ENCODE results near the gene EMC10.
"Not testable (repeated sequence)": the region's sequence is repeated elsewhere in the genome, so short reads cannot be mapped to it uniquely, and the experiment has no call there.

The EMC10 gene

GRCh38 chr19:50514346-50515167, 38.2 kb downstream of the EMC10 start:
- intact Hi-C loops (cut with micrococcal nuclease) = no loop called here
- H3K4me3 Mint-ChIP-seq = no peak overlapping the region
- H3K4me1 Mint-ChIP-seq (ENCODE audit: low read depth) = peaks cover 18% of the 10 kb centered on the region
- peaks cover 38% of the 10 kb centered on the region for H3K27me3 Mint-ChIP-seq
- H3K36me3 Mint-ChIP-seq (ENCODE audit: low read depth) = peaks cover 11% of the 10 kb centered on the region
- no peak overlapping the region for H3K27ac Mint-ChIP-seq
- no peaks in the 10 kb centered on the region for H3K9me3 Mint-ChIP-seq

- Mint-ChIP-seq H3K27ac (no peak overlapping the region), H3K4me1 (ENCODE audit: low read depth) (peaks cover 15% of the 10 kb centered on the region), H3K9me3 (no peaks in the 10 kb centered on the region), H3K36me3 (ENCODE audit: low read depth) (peaks cover 10% of the 10 kb centered on the region), H3K27me3 (peaks cover 38% of the 10 kb centered on the region), H3K4me3 (no peak overlapping the region)
- intact Hi-C loops (cut with micrococcal nuclease) = no loop called here
Observed at GRCh38 chr19:50515168-50515561, 38.9 kb downstream of the EMC10 start.

GRCh38 chr19:50516456-50516855, 40.1 kb downstream of the EMC10 start:
- H3K27me3 Mint-ChIP-seq = peaks cover 38% of the 10 kb centered on the region
- H3K9me3 Mint-ChIP-seq = no peaks in the 10 kb centered on the region
- no peaks in the 10 kb centered on the region for H3K36me3 Mint-ChIP-seq (ENCODE audit: low read depth)
- no peak overlapping the region for H3K27ac Mint-ChIP-seq
- intact Hi-C loops (cut with micrococcal nuclease) = no loop called here
- no peak overlapping the region for H3K4me3 Mint-ChIP-seq
- peaks cover 4% of the 10 kb centered on the region for H3K4me1 Mint-ChIP-seq (ENCODE audit: low read depth)

GRCh38 chr19:50516964-50517703, 40.8 kb downstream of the EMC10 start:
- peaks cover 38% of the 10 kb centered on the region for H3K27me3 Mint-ChIP-seq
- no peaks in the 10 kb centered on the region for H3K9me3 Mint-ChIP-seq
- H3K27ac Mint-ChIP-seq = no peak overlapping the region
- no peaks in the 10 kb centered on the region for H3K4me1 Mint-ChIP-seq (ENCODE audit: low read depth)
- intact Hi-C loops (cut with micrococcal nuclease) = no loop called here
- no peaks in the 10 kb centered on the region for H3K36me3 Mint-ChIP-seq (ENCODE audit: low read depth)
- no peak overlapping the region for H3K4me3 Mint-ChIP-seq

GRCh38 chr19:50517704-50518075, 41.4 kb downstream of the EMC10 start:
- Mint-ChIP-seq H3K27me3 (peaks cover 38% of the 10 kb centered on the region), H3K27ac (no peak overlapping the region), H3K4me1 (ENCODE audit: low read depth) (no peaks in the 10 kb centered on the region)

GRCh38 chr19:50518091-50519005, 42.0 kb downstream of the EMC10 start:
- Mint-ChIP-seq H3K27me3 (peaks cover 33% of the 10 kb centered on the region), H3K4me3 (no peak overlapping the region), H3K9me3 (no peaks in the 10 kb centered on the region), H3K27ac (no peak overlapping the region), H3K36me3 (ENCODE audit: low read depth) (no peaks in the 10 kb centered on the region), H3K4me1 (ENCODE audit: low read depth) (no peaks in the 10 kb centered on the region)
- intact Hi-C loops (cut with micrococcal nuclease) = no loop called here

More at GRCh38 chr19:50517704-50518075, 41.4 kb downstream of the EMC10 start:
- Mint-ChIP-seq H3K4me3 (no peak overlapping the region), H3K9me3 (no peaks in the 10 kb centered on the region), H3K36me3 (ENCODE audit: low read depth) (no peaks in the 10 kb centered on the region)
- intact Hi-C loops (cut with micrococcal nuclease) = no loop called here

GRCh38 chr19:50519006-50519575, 42.8 kb downstream of the EMC10 start:
- H3K27me3 Mint-ChIP-seq = peaks cover 30% of the 10 kb centered on the region
- intact Hi-C loops (cut with micrococcal nuclease) = no loop called here

GRCh38 chr19:50520822-50521465, 44.6 kb downstream of the EMC10 start:
- Mint-ChIP-seq H3K36me3 (ENCODE audit: low read depth) (no peaks in the 10 kb centered on the region), H3K27ac (no peak overlapping the region), H3K9me3 (no peaks in the 10 kb centered on the region), H3K4me3 (no peak overlapping the region), H3K27me3 (peaks cover 13% of the 10 kb centered on the region), H3K4me1 (ENCODE audit: low read depth) (no peaks in the 10 kb centered on the region)
- intact Hi-C loops (cut with micrococcal nuclease) = no loop called here

More at GRCh38 chr19:50519006-50519575, 42.8 kb downstream of the EMC10 start:
- Mint-ChIP-seq H3K9me3 (no peaks in the 10 kb centered on the region), H3K4me1 (ENCODE audit: low read depth) (no peaks in the 10 kb centered on the region), H3K4me3 (no peak overlapping the region), H3K36me3 (ENCODE audit: low read depth) (no peaks in the 10 kb centered on the region), H3K27ac (no peak overlapping the region)

- Mint-ChIP-seq H3K4me1 (ENCODE audit: low read depth) (no peaks in the 10 kb centered on the region), H3K27me3 (peaks cover 6% of the 10 kb centered on the region), H3K9me3 (no peaks in the 10 kb centered on the region), H3K27ac (no peak overlapping the region), H3K4me3 (no peak overlapping the region), H3K36me3 (ENCODE audit: low read depth) (no peaks in the 10 kb centered on the region)
- intact Hi-C loops (cut with micrococcal nuclease) = no loop called here
Observed at GRCh38 chr19:50522881-50523280, 46.6 kb downstream of the EMC10 start.

- H3K9me3 Mint-ChIP-seq; H3K36me3 Mint-ChIP-seq (ENCODE audit: low read depth); H3K27ac Mint-ChIP-seq; H3K4me3 Mint-ChIP-seq; intact Hi-C loops (cut with micrococcal nuclease); H3K4me1 Mint-ChIP-seq (ENCODE audit: low read depth): not testable (repeated sequence)
- H3K27me3 Mint-ChIP-seq = peaks cover 13% of the 10 kb centered on the region
Observed at GRCh38 chr19:50528052-50528451, 51.7 kb downstream of the EMC10 start.

- peaks cover 15% of the 10 kb centered on the region for H3K9me3 Mint-ChIP-seq
- intact Hi-C loops (cut with micrococcal nuclease) = no loop called here
- peaks cover 15% of the 10 kb centered on the region for H3K27me3 Mint-ChIP-seq
- no peaks in the 10 kb centered on the region for H3K36me3 Mint-ChIP-seq (ENCODE audit: low read depth)
- no peak overlapping the region for H3K27ac Mint-ChIP-seq
- no peaks in the 10 kb centered on the region for H3K4me1 Mint-ChIP-seq (ENCODE audit: low read depth)
- no peak overlapping the region for H3K4me3 Mint-ChIP-seq
Observed at GRCh38 chr19:50531171-50531612, 54.9 kb downstream of the EMC10 start.

GRCh38 chr19:50532952-50533351, 56.6 kb downstream of the EMC10 start:
- H3K4me3 Mint-ChIP-seq = no peak overlapping the region

GRCh38 chr19:50534478-50534877, 58.2 kb downstream of the EMC10 start:
- H3K27me3 Mint-ChIP-seq = peaks cover 19% of the 10 kb centered on the region
- H3K4me3 Mint-ChIP-seq = no peak overlapping the region
- no peaks in the 10 kb centered on the region for H3K4me1 Mint-ChIP-seq (ENCODE audit: low read depth)
- no peaks in the 10 kb centered on the region for H3K36me3 Mint-ChIP-seq (ENCODE audit: low read depth)
- peaks cover 15% of the 10 kb centered on the region for H3K9me3 Mint-ChIP-seq
- H3K27ac Mint-ChIP-seq = no peak overlapping the region
- intact Hi-C loops (cut with micrococcal nuclease) = no loop called here

More at GRCh38 chr19:50532952-50533351, 56.6 kb downstream of the EMC10 start:
- Mint-ChIP-seq H3K4me1 (ENCODE audit: low read depth) (no peaks in the 10 kb centered on the region), H3K27me3 (peaks cover 19% of the 10 kb centered on the region), H3K9me3 (peaks cover 15% of the 10 kb centered on the region), H3K27ac (no peak overlapping the region), H3K36me3 (ENCODE audit: low read depth) (no peaks in the 10 kb centered on the region)
- intact Hi-C loops (cut with micrococcal nuclease) = no loop called here

All from dendritic cell treated with granulocyte-macrophage colony-stimulating factor and Interleukin-4, amounts not matched to agents 40 ng/mL and 50 ng/mL, for 4 days (primary cell).